ENCODE results near the gene MIB1. TPM values are rescaled to one million over a fixed set of nuclear protein-coding genes. Genes with fewer than 3 reads are reported as not detected.

MIB1 gene
- polyA plus RNA-seq, 1 of the 3 experiments (the other 2 are of a cell fraction), result 5.0 TPM

DNA sequence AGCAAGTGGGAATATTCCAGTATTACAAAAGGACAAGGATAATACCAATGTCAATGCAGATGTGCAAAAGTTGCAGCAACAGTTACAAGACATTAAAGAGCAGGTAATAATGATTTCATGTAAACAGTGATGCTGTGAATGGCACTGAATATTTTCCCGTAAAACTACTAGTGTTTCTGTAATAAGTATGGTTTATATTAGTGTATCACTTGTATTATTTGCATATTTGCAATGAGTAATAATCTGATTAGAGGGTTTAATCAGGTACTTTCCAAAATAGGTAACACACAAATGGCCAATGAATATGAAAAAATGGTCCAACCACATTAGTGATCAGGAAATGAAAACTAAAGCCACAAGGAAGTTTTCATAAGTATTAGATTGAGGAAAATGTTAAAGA lies 118.0 kb downstream of the MIB1 start:
- no peaks in the 10 kb centered on the region for H3K27me3 ChIP-seq (ENCODE audit: insufficient read depth)
- no peaks in the 10 kb centered on the region for H3K4me1 ChIP-seq (ENCODE audit: control insufficient read depth in 1 of 2, insufficient read depth in 2 of 2, low read depth in 1 of 2, low read length in 1 of 2)
- no peaks in the 10 kb centered on the region for H3K9me3 ChIP-seq
- no peak overlapping the region for H3K4me2 ChIP-seq
- TF ChIP-seq NFIC (IDR thresholded peaks at IDR 0.05; ENCODE audit: borderline replicate concordance) (no peak), CHD2 (IDR thresholded peaks at IDR 0.05; ENCODE audit: low read length, partially characterized antibody) (no peak), IRF3 (IDR thresholded peaks at IDR 0.05; ENCODE audit: low read depth, low read length) (no peak), MEF2A (IDR thresholded peaks at IDR 0.05; ENCODE audit: borderline replicate concordance, low read depth) (no peak), GATA2 (CRISPR knock-in tag; IDR thresholded peaks at IDR 0.05) (no peak), TEAD4 (IDR thresholded peaks at IDR 0.05; ENCODE audit: borderline replicate concordance, insufficient read depth) (no peak), RAD21 (IDR thresholded peaks at IDR 0.05; ENCODE audit: low read length) (no peak), RXRA (IDR thresholded peaks at IDR 0.05; ENCODE audit: borderline replicate concordance, low read depth) (no peak), EZH2phosphoT487 (IDR thresholded peaks at IDR 0.05; ENCODE audit: borderline replicate concordance, low read depth) (no peak), USF2 (IDR thresholded peaks at IDR 0.05; ENCODE audit: borderline replicate concordance, low read depth, low read length) (no peak), FOSL2 (IDR thresholded peaks at IDR 0.05; ENCODE audit: borderline replicate concordance, low read depth) (no peak), FOXJ3 (CRISPR knock-in tag; IDR thresholded peaks at IDR 0.05) (no peak), NRF1 (IDR thresholded peaks at IDR 0.05; ENCODE audit: low read depth, low read length) (no peak), RFX5 (IDR thresholded peaks at IDR 0.05; ENCODE audit: low read length) (no peak), FOXM1 (IDR thresholded peaks at IDR 0.05; ENCODE audit: low read depth) (no peak), JUND (IDR thresholded peaks at IDR 0.05) (no peak), RCOR1 (IDR thresholded peaks at IDR 0.05; ENCODE audit: low read length) (no peak)
- TF ChIP-seq, protein P1, sequence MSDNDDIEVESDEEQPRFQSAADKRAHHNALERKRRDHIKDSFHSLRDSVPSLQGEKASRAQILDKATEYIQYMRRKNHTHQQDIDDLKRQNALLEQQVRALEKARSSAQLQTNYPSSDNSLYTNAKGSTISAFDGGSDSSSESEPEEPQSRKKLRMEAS (IDR thresholded peaks at IDR 0.05; ENCODE audit: low read depth), result no peak
- TF ChIP-seq, protein P2, sequence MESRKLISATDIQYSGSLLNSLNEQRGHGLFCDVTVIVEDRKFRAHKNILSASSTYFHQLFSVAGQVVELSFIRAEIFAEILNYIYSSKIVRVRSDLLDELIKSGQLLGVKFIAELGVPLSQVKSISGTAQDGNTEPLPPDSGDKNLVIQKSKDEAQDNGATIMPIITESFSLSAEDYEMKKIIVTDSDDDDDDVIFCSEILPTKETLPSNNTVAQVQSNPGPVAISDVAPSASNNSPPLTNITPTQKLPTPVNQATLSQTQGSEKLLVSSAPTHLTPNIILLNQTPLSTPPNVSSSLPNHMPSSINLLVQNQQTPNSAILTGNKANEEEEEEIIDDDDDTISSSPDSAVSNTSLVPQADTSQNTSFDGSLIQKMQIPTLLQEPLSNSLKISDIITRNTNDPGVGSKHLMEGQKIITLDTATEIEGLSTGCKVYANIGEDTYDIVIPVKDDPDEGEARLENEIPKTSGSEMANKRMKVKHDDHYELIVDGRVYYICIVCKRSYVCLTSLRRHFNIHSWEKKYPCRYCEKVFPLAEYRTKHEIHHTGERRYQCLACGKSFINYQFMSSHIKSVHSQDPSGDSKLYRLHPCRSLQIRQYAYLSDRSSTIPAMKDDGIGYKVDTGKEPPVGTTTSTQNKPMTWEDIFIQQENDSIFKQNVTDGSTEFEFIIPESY (IDR thresholded peaks at IDR 0.05; ENCODE audit: borderline replicate concordance, low read depth), result no peak
- H3K9ac ChIP-seq, result no peak overlapping the region
- no peak for DNase-seq
- POLR2A ChIA-PET, result no interaction called here
- no peaks in the 10 kb centered on the region for H3F3A ChIP-seq (replicated peaks; ENCODE audit: insufficient read depth)
- H2AFZ ChIP-seq (ENCODE audit: low read depth), result no peak overlapping the region
- peaks cover 53 to 65% of the 10 kb centered on the region in 2 experiments for H3K36me3 ChIP-seq (replicated peaks in 1 of 2; ENCODE audit: control insufficient read depth in 1 of 2, insufficient read depth in 2 of 2, low read length in 1 of 2)
- no peaks in the 10 kb centered on the region for H3K79me2 ChIP-seq (ENCODE audit: insufficient read depth)
- CTCF ChIA-PET, result no interaction called here
- no peak overlapping the region for H3K27ac ChIP-seq (ENCODE audit: low read depth in 2 of 2, low read length in 1 of 2)
- no peaks in the 10 kb centered on the region for H4K20me1 ChIP-seq (ENCODE audit: insufficient read depth)
- 94% methylated on average over 1 of the region's 1 CpG for WGBS (ENCODE audit: low lambda C conversion rate)
- H3K4me3 ChIP-seq (ENCODE audit: low read depth in 2 of 2, low read length in 1 of 2), result no peak overlapping the region
- no peaks in the 10 kb centered on the region for H3K9me2 ChIP-seq
